OCI-LY1 (cell line): ENCODE results near the gene C21orf91.

Source experiments
- H2AFZ ChIP-seq: fragments of 200-600 bp; sonication (generic), shearing (Covaris generic); 2 replicates; pipeline ENCODE4 v1.6.0; 2014; ENCODE audit warnings: antibody characterized with exemption, mild to moderate bottlenecking, low read length
- H3F3A ChIP-seq: fragments of 200-600 bp; sonication (generic), shearing (Covaris generic); 2 replicates; pipeline ENCODE4 v1.6.0; 2014; ENCODE audit warnings: mild to moderate bottlenecking, antibody characterized with exemption, low read length, moderate library complexity; ENCODE audit not compliant: insufficient read depth
- H3K27ac ChIP-seq: fragments of 200-600 bp; sonication (generic); 2 replicates; pipeline ENCODE4 v1.5.1; 2014; ENCODE audit warnings: low read length, mixed run types, mild to moderate bottlenecking, low read depth; ENCODE audit not compliant: poor library complexity, severe bottlenecking
- H3K27me3 ChIP-seq: fragments of 200-600 bp; sonication (generic); 2 replicates; pipeline ENCODE4 v1.6.0; 2014; ENCODE audit warnings: antibody characterized with exemption, mild to moderate bottlenecking, low read length, moderate library complexity; ENCODE audit not compliant: insufficient read depth
- H3K36me3 ChIP-seq: fragments of 200-600 bp; sonication (generic); 2 replicates; pipeline ENCODE4 v1.6.1; 2014; ENCODE audit warnings: mild to moderate bottlenecking, antibody characterized with exemption, low read length, moderate library complexity, mixed read lengths; ENCODE audit not compliant: insufficient read depth
- H3K4me1 ChIP-seq: fragments of 200-600 bp; sonication (generic); 2 replicates; pipeline ENCODE4 v1.5.1; 2014; ENCODE audit warnings: mild to moderate bottlenecking, low read length, moderate library complexity; ENCODE audit not compliant: insufficient read depth, severe bottlenecking
- H3K4me2 ChIP-seq: fragments of 200-600 bp; sonication (generic), shearing (Covaris generic); 2 replicates; pipeline ENCODE4 v1.6.1; 2014; ENCODE audit warnings: low read length
- H3K4me3 ChIP-seq: fragments of 200-600 bp; sonication (generic); 2 replicates; pipeline ENCODE4 v1.5.1; 2014; ENCODE audit warnings: low read length, low read depth, mild to moderate bottlenecking, mixed read lengths; ENCODE audit not compliant: poor library complexity, severe bottlenecking
- H3K79me2 ChIP-seq: fragments of 200-600 bp; shearing (Covaris generic); 2 replicates; pipeline ENCODE4 v1.6.1; 2016; ENCODE audit warnings: mixed run types, low read length, mixed read lengths; ENCODE audit not compliant: insufficient read depth
- H3K9ac ChIP-seq: fragments of 200-600 bp; sonication (generic), shearing (Covaris generic); 2 replicates; pipeline ENCODE4 v1.6.1; 2014; ENCODE audit warnings: mild to moderate bottlenecking, low read length, mixed read lengths
- H3K9me2 ChIP-seq: fragments of 200-600 bp; sonication (generic), shearing (Covaris generic); 2 replicates; pipeline ENCODE4 v1.6.1; 2014; ENCODE audit warnings: low read depth, mild to moderate bottlenecking, low read length, mixed read lengths
- H3K9me3 ChIP-seq: fragments of 200-600 bp; shearing (Covaris generic); 2 replicates; pipeline ENCODE4 v1.6.1; 2014; ENCODE audit warnings: low read length, mixed read lengths
- H4K20me1 ChIP-seq: fragments of 200-600 bp; sonication (generic), shearing (Covaris generic); 2 replicates; pipeline ENCODE4 v1.6.0; 2016; ENCODE audit warnings: mild to moderate bottlenecking, low read length; ENCODE audit not compliant: insufficient read depth
- CTCF ChIP-seq: fragments of 200-600 bp; sonication (generic), shearing (Covaris generic); IDR thresholded peaks from 2 replicates; pipeline ENCODE4 v1.5.1; 2017; ENCODE audit warnings: mild to moderate bottlenecking, antibody characterized with exemption, low read length, moderate library complexity, mixed read lengths
- EZH2 ChIP-seq: fragments of 200-600 bp; sonication (generic), shearing (Covaris generic); IDR thresholded peaks from 2 replicates; pipeline ENCODE4 v1.8.0; 2017; ENCODE audit warnings: borderline replicate concordance, mixed run types, mild to moderate bottlenecking, antibody characterized with exemption, low read length, moderate library complexity, mixed read lengths

C21orf91 gene

GRCh38 chr21:17768840-17769446 is 50.2 kb downstream of the C21orf91 start:
- Histone ChIP-seq H3K4me1 (no peaks in the 10 kb centered on the region), H3K79me2 (no peaks in the 10 kb centered on the region), H4K20me1 (no peaks in the 10 kb centered on the region), H3K4me3 (no peak overlapping the region), H3K9me2 (no peaks in the 10 kb centered on the region), H3K4me2 (no peak overlapping the region), H3K9ac (no peak overlapping the region), H3K36me3 (no peaks in the 10 kb centered on the region), H3F3A (no peaks in the 10 kb centered on the region), H2AFZ (no peak overlapping the region), H3K27me3 (no peaks in the 10 kb centered on the region), H3K27ac (no peak overlapping the region), H3K9me3 (no peaks in the 10 kb centered on the region)
- TF ChIP-seq EZH2 = no peak
- TF ChIP-seq CTCF = no peak

GRCh38 chr21:17765207-17765606 is 53.9 kb downstream of the C21orf91 start:
- no peak overlapping the region for H3K4me2 ChIP-seq
- no peaks in the 10 kb centered on the region for H3K79me2 ChIP-seq
- H2AFZ ChIP-seq = no peak overlapping the region
- H3K9ac ChIP-seq = no peak overlapping the region
- H3K9me2 ChIP-seq = no peaks in the 10 kb centered on the region
- no peaks in the 10 kb centered on the region for H3K4me1 ChIP-seq
- no peaks in the 10 kb centered on the region for H4K20me1 ChIP-seq
- no peaks in the 10 kb centered on the region for H3F3A ChIP-seq
- TF ChIP-seq CTCF (no peak), EZH2 (no peak)
- H3K27ac ChIP-seq = no peak overlapping the region
- H3K9me3 ChIP-seq = no peaks in the 10 kb centered on the region
- no peak overlapping the region for H3K4me3 ChIP-seq
- no peaks in the 10 kb centered on the region for H3K36me3 ChIP-seq
- H3K27me3 ChIP-seq = no peaks in the 10 kb centered on the region

- no peaks in the 10 kb centered on the region for H3K9me3 ChIP-seq
- H3F3A ChIP-seq = no peaks in the 10 kb centered on the region
- no peaks in the 10 kb centered on the region for H3K9me2 ChIP-seq
- H4K20me1 ChIP-seq = no peaks in the 10 kb centered on the region
- no peak overlapping the region for H3K9ac ChIP-seq
- TF ChIP-seq CTCF = no peak
- no peak for TF ChIP-seq EZH2
- no peak overlapping the region for H3K27ac ChIP-seq
- no peaks in the 10 kb centered on the region for H3K79me2 ChIP-seq
- no peak overlapping the region for H2AFZ ChIP-seq
- no peaks in the 10 kb centered on the region for H3K36me3 ChIP-seq
- no peak overlapping the region for H3K4me2 ChIP-seq
- no peaks in the 10 kb centered on the region for H3K27me3 ChIP-seq
- no peaks in the 10 kb centered on the region for H3K4me1 ChIP-seq
- no peak overlapping the region for H3K4me3 ChIP-seq
Observed at GRCh38 chr21:17763288-17764037, 55.7 kb downstream of the C21orf91 start.
